Measurements from ENCODE around the gene NXPE1. TPM values are rescaled to one million over a fixed set of nuclear protein-coding genes. Genes with fewer than 3 reads are reported as not detected.

Gene NXPE1
- total RNA-seq, 1 donor from 2014 or later, result not detected

DNA sequence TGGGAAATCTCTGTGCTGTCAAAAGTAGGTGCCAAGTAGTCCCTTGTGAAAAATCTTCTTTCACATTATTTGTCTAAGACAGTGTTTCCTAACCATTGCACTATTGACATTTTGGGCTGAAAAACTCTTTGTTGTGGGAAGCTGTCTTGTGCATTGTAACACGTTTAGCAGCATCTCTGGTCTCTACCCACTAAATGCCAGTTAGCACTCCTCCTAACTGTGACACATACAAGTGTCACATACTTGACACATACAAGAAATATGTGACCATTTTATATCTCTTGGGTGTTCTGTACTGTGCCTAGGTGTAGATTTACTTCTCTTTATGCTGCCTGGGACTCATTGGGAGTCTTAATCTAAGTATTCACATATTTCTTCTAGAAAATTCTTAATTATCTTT, 57.8 kb downstream of the NXPE1 start:
- TF ChIP-seq, protein P1, sequence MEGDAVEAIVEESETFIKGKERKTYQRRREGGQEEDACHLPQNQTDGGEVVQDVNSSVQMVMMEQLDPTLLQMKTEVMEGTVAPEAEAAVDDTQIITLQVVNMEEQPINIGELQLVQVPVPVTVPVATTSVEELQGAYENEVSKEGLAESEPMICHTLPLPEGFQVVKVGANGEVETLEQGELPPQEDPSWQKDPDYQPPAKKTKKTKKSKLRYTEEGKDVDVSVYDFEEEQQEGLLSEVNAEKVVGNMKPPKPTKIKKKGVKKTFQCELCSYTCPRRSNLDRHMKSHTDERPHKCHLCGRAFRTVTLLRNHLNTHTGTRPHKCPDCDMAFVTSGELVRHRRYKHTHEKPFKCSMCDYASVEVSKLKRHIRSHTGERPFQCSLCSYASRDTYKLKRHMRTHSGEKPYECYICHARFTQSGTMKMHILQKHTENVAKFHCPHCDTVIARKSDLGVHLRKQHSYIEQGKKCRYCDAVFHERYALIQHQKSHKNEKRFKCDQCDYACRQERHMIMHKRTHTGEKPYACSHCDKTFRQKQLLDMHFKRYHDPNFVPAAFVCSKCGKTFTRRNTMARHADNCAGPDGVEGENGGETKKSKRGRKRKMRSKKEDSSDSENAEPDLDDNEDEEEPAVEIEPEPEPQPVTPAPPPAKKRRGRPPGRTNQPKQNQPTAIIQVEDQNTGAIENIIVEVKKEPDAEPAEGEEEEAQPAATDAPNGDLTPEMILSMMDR (IDR thresholded peaks at IDR 0.05; ENCODE audit: insufficient read depth, low read length, severe bottlenecking), result no peak
- DNase-seq (ENCODE audit: low read depth) (peak; percentile 52), FAIRE-seq (no peak)

DNA sequence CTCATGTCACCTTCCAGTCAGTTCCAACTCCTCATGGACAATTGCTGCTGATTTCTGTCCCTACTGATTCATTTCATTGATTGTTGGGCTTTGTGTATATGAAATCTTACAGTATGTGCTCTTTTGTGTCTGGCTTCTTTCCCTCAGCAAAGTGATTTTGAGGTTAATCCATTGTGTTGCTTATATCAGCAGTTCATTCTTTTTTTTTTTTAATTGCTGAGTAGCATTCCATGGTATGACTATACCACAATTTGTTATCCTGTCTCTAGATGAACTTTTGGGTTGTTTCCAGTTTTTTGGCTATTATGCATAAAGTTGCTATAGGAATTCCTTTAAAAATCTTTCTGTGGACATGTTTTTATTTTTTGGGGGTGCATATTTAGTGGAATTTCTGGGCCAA, 59.9 kb downstream of the NXPE1 start:
- no peak overlapping the region for H3K4me3 ChIP-seq (ENCODE audit: low read depth, low read length)
- TF ChIP-seq, protein P1 (IDR thresholded peaks at IDR 0.05; ENCODE audit: insufficient read depth, low read length, severe bottlenecking), result no peak
- H3K27me3 ChIP-seq (ENCODE audit: control insufficient read depth, insufficient read depth, low read length), result no peaks in the 10 kb centered on the region
- H3K36me3 ChIP-seq (ENCODE audit: control insufficient read depth, insufficient read depth, low read length), result no peaks in the 10 kb centered on the region
- no peak for FAIRE-seq
- DNase-seq (ENCODE audit: low read depth), result no peak

More for the DNA sequence above, 57.8 kb downstream of the NXPE1 start:
- Histone ChIP-seq H3K36me3 (ENCODE audit: control insufficient read depth, insufficient read depth, low read length) (no peaks in the 10 kb centered on the region), H3K4me3 (ENCODE audit: low read depth, low read length) (no peak overlapping the region), H3K27me3 (ENCODE audit: control insufficient read depth, insufficient read depth, low read length) (no peaks in the 10 kb centered on the region)

DNA sequence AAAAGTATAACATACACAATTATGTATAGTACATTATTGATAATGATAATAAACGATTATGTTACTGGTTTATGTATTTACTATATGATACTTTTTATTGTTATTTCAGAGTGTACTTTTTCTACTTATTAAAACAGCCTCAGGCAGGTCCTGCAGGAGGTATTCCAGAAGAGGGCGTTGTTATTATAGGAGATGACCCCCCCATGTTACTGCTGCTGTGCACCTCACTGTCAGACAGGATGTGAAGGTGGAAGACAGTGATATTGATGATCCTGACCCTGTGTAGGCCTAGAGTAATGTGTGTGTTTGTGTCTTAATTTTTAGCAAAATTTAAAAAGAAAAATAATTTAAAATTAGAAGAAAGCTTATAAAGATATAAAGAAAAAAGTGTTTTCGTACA, 62.8 kb downstream of the NXPE1 start:
- Histone ChIP-seq H3K27me3 (ENCODE audit: control insufficient read depth, insufficient read depth, low read length) (no peaks in the 10 kb centered on the region), H3K36me3 (ENCODE audit: control insufficient read depth, insufficient read depth, low read length) (no peaks in the 10 kb centered on the region), H3K4me3 (ENCODE audit: low read depth, low read length) (no peak overlapping the region)
- TF ChIP-seq, protein P1 (IDR thresholded peaks at IDR 0.05; ENCODE audit: insufficient read depth, low read length, severe bottlenecking), result no peak
- FAIRE-seq, result no peak
- DNase-seq (ENCODE audit: low read depth), result no peak

DNA sequence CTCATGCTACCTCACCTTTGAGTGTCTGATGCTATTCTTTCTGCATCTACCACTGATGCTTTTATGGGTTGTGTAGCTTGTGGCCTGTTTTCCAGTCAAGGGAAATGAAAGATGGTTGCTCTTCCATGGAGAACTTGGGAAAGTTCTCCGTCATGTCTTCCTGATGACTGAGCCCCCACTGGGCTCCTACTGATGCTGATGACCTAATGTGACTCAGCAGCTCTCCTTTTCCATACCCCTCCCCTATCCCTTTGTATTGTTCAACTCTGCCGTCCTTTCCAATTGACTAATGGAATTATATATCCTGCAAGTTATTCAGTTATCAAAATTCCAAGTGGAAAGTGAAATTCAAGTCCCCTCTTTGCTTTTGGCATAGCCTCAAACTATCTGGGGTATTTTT, 75.8 kb downstream of the NXPE1 start:
- DNase-seq (ENCODE audit: low read depth) (no peak), FAIRE-seq (no peak)
- H3K4me3 ChIP-seq (ENCODE audit: low read depth, low read length), result no peak overlapping the region
- TF ChIP-seq, protein P1 (IDR thresholded peaks at IDR 0.05; ENCODE audit: insufficient read depth, low read length, severe bottlenecking), result no peak
- H3K27me3 ChIP-seq (ENCODE audit: control insufficient read depth, insufficient read depth, low read length), result no peaks in the 10 kb centered on the region
- H3K36me3 ChIP-seq (ENCODE audit: control insufficient read depth, insufficient read depth, low read length), result no peaks in the 10 kb centered on the region

DNA sequence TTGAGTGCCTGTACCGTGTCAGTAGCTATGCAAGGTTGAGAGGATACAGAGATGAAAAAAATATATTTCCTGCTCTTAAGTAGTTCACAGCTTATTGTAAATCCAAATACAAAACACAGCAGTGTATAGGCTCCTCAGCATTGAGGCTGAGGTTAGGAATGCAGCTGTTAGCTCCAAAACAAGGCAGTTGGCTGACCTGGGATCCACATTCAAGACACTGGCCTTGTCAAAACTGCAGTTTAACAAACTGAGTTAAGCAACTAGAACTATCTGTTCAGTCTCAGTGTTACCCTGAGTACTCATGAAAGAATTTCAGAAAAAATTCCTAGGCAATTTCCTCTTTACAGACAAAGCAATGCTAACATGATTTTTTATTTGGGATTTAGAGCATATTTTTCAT, 77.6 kb downstream of the NXPE1 start:
- DNase-seq (ENCODE audit: low read depth) (no peak), FAIRE-seq (no peak)
- TF ChIP-seq, protein P1 (IDR thresholded peaks at IDR 0.05; ENCODE audit: insufficient read depth, low read length, severe bottlenecking), result no peak
- Histone ChIP-seq H3K27me3 (ENCODE audit: control insufficient read depth, insufficient read depth, low read length) (no peaks in the 10 kb centered on the region), H3K36me3 (ENCODE audit: control insufficient read depth, insufficient read depth, low read length) (no peaks in the 10 kb centered on the region), H3K4me3 (ENCODE audit: low read depth, low read length) (no peak overlapping the region)

DNA sequence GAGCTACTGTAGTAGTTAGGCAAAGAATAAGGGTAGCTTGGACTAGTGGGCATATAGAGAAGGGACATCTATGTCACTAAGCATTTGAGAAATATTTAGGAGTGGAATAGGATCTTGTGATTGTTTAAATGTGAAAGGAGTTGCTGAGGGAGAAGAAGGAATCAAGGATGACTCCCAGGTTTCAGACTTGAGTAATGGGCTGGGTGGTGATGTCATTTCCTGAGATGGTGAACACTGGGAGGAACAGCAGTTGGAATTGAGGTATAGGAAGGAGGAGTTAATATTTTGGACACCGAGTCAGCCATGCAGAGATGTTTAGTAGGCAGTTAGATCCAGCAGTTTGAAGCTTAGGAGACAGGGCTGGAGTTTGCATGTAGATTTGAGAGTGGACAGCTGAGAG, 80.3 kb downstream of the NXPE1 start:
- no peaks in the 10 kb centered on the region for H3K36me3 ChIP-seq (ENCODE audit: control insufficient read depth, insufficient read depth, low read length)
- no peak overlapping the region for H3K4me3 ChIP-seq (ENCODE audit: low read depth, low read length)
- no peaks in the 10 kb centered on the region for H3K27me3 ChIP-seq (ENCODE audit: control insufficient read depth, insufficient read depth, low read length)
- TF ChIP-seq, protein P1 (IDR thresholded peaks at IDR 0.05; ENCODE audit: insufficient read depth, low read length, severe bottlenecking), result no peak
- no peak for FAIRE-seq
- DNase-seq (ENCODE audit: low read depth), result peak; percentile 47

Measured in bronchial epithelial cell (primary cell).